CD4-positive, alpha-beta T cell treated with Interleukin-15 for 1 hour (primary cell): ENCODE results near the gene MAJIN.
A peak's percentile ranks its signal among the peaks of the same experiment; 100 is the strongest.

Source experiments
- DNase-seq: peaks from one replicate; pipeline ENCODE4 v3.0.0-alpha.2; 2020

The MAJIN gene

DNA sequence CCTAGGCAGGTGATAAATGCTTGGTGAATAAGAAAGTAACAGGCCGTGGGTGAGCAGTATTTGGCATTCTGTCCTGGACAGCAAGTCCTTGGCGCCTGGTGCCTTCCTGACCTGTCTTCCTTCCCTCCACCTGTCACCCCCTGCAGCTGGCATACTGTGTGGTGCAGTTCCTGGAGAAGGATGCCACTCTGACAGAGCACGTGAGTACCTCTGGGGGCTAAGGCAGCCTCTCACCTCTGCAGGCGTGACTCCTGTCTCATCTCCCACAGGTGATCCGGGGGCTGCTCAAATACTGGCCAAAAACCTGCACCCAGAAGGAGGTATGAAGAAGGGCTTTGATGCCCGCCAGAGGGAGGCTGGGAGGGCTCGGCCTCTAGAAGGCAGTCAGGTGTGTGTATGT, 40.6 kb downstream of the MAJIN start:
- DNase-seq: no peak

DNA sequence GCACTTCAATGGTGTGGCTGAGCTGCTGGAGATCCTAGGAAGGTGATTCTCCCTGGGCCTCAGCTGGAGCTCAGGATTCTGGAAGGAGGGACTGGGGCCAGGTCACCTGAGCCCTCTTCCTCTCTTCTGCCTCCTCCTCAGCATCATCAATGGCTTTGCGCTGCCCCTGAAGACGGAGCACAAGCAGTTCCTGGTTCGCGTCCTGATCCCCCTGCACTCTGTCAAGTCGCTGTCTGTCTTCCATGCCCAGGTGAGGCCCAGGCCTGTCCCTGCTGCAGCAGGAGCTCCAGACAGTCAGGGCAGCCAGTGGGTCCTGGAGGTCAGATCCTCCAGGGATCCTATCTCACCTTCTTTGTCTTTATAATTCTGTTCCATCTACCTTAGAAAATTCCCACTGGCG, 41.6 kb downstream of the MAJIN start:
- no peak for DNase-seq

DNA sequence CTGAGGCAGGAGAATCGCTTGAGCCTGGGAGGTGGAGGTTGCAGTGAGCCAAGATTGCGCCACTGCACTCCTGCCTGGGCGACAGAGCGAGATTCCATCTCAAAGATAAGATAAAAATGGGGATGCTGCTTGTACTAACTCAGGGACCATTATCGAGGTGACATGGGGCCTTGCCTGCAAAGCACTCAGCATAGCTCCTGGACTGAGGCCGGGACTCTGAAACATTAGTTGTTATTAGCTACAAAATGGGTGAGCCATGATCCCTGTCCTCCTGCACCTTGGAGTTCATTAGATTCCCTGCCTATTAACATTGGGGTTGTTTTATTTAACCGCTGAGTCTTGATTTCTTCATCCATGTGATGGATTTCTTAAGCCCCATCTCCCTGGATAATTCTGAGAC, 42.3 kb downstream of the MAJIN start:
- no peak for DNase-seq

DNA sequence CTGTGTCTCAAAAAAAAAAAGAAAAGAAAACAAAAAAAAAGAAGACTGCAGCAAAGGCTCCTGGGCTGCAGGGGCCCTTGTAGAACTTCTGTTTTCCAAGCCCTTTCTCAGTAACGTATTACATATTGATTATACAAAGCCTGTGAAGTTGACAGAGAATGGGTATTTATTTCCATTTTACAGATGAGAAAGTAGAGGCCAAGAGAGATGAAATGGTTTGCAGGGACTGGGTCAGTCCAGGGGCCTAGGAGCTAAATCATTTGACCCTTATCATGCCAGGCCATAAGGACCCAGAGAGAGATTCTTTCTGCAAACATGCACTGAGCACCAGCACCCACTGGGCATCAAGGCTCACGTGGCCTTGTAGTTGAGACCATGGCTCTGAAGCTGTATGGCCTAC, 43.0 kb downstream of the MAJIN start:
- no peak for DNase-seq

DNA sequence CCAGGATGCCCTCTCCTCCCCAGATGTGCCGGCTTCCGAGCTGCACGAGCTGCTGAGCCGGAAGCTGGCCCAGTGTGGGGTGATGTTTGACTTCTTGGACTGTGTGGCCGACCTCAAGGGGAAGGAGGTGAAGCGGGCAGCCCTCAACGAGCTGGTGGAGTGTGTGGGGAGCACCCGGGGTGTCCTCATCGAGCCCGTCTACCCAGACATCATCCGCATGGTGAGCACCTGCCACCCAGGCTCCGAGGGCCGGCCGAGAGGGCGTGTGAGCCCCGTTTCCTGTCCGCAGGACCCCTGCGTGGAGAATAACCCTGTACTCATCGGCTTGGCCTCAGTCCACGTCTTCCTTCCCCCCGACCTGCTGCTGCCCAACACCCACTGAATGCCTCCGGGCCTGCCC, 45.2 kb downstream of the MAJIN start:
- DNase-seq: no peak

DNA sequence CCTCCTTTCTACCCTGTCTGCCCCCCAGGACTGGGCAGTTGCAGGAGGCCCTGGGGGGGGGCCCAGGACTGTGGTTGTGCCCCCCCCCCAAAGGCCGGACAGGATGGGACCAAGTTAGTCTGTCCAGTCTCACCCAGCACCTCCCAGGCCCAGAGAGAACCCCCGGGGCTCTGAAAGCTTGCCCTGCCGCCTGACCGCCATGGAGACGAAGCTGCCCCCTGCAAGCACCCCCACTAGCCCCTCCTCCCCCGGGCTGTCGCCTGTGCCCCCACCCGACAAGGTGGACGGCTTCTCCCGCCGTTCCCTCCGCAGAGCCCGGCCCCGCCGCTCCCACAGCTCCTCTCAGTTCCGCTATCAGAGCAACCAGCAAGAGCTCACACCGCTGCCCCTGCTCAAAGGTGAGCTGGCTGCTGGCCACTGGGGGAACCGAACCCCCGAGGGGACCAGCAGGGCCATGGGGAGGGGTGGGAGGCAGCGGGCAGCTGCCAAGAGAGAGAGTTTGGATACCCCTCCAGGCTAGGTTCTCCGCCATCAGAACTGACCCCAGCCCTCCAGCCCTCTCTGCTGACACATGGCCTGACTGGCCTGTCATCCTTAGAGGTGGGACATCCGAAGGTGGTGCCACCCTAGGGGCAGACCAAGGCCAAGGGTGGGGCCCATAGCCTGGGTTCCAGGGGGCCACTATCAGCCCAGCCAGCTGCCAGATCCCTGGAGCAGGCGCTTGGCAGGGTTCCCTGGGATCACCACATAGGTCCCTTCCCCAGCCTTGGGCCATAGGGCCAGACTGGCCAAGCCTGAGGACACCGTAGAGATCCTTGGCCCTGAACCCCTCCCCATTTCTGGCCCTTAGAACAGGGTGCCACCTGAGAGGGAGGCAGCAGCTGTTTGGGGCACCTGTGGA, 46.1 kb downstream of the MAJIN start:
- no peak for DNase-seq

DNA sequence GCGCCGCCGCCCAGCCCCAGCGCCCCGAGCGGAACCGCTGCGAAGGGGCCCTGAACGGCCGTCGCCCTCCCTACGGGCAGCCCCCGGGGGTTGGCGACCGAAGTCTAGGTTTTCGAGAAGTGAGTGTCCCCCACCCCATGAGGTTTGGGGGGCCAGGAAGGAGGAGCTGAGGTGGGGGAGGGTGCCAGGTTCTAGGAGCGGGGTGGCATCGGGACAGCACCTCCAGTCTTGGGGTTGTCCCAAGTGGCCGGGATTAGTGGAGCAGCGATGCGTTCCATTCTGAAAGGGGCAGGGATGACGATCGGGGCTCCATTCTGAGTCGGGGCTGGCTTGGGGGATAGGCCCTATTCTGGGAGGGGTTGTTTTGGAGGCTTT, 47.0 kb downstream of the MAJIN start:
- no peak for DNase-seq

DNA sequence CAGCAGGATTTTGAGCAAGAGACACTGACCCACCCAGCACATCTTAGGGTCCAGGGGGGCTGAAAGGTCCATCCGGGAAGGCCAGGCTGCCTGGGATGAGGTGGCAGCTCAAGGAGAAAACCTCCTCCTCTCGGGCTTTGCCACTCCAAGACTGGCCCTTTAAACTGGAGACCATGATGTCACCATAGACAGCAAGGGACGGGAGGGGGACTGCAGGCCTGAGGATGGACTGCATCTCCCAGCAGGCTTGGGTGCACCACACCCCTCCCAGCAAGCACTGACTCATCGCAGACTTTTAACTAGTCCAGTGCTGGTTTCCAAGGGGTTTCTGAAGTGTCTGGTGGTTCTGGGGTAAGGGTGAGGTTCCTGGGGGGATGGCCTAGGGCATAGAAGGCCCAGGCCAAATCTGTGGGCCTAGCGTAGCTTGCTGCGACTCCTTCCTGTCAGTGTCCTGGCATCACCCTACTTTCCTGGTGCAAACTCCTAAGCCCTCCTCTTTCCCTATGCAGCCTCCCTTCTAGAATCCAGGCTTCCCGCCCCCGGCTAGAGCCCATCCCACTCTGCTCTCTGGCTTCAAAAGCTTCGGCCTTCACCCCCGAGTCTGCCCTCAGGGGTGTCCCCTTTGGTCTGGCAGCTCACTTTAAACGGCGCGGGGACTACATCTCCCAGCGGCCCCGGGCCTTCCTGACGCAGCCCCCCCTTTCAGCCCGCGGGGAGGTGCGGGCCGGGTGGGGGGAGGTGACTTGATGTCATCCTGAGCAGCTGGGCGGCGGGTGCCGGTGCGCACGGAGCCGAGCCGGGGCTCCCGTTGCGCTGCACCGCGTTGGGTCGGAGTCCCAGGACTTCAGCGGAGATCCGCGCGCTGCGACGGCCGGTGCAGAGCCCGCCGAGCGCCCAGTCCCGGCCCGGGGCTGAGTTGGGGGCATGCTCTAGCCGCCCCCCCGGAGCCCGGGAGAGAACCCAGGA, 47.7 kb downstream of the MAJIN start, which contains the start of gene PPP2R5B:
TSS of gene PPP2R5B (plus strand) at position 746 of the 966 bp plus-strand sequence. CDS start 1,046 bp downstream, outside the sequence.
- peak; percentile 92 for DNase-seq

DNA sequence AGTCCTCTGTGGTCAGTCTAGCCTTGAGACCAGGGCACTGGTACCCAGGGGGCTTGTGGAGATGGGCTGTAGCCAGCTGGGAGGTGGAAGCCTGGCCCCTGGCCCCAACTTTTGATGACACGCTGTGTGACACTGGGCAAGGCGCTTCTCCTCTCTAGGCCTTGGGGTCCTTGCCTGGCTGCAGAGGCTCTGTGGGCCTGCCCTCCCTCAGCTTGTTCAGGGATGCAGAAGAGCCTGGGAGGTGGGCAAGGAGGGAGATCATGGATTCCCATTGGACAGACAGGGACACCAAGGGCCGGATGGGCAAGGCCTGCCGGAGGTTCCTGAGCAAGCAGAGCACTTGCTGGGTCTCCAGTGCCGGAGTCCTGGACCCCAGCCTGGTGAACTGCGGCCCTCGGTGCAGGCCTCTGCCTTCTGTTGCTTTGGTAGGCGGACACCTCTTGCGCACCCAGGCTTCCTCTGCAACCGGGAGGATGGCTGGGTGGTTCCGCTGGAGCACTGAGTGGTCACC, 48.7 kb downstream of the MAJIN start:
- DNase-seq: no peak

DNA sequence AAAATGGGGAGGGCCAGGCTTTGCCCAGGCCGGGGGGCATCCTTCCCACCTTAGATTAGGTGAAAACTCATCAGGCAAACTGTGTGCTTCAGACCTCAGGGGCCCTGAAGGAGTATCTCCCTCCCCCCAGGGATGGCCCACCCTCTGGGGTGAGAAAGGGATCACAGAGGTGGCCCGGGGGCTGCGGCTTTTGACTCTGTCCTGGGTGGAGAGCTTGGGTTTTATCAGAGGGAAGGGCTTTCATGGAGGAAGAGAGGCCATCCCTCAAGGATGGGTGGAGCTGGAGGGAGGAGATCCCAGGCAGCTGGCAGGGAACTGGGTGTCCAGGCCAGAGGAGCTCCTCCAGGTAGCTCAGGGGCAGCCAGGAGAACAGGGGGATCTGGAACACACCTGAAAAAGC, 50.5 kb downstream of the MAJIN start:
- DNase-seq: no peak

DNA sequence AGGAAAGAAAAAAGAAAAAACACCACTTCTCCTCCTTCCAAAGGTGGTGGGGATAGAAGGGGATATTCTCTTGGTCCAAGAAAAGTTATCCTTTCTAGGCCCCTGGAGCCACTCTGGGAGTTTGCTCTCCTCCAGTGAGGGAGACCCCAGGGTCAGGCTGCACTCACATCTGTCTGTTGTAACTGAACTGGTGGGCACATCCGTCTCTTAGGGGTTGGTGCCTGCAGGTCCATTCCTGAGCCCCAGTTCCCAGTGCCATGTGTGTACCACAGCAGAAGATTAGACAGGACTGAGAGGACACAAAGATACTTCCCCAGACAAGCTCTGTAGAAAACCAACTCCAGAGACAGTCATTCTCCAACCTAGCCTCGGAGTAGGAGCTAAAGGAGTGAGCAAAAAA, 51.8 kb downstream of the MAJIN start:
- no peak for DNase-seq

DNA sequence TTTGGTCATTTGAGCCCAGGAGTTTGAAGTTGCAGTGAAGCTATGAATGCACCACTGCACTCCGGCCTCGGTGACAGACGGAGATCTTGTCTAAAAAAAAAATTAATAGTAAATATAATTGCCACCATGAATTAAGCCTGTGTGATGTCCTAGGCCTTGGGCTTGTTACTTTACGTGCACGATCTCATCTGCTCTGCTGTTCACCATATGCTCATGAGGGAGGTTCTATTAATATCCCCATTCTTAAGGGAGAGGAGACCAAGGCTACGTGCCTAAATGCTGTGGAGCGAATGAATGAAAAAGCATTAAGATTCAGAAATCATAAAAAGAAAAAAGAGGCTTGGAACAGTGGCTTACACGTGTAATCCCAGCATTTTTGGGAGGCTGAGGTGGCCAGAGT, 52.3 kb downstream of the MAJIN start:
- DNase-seq: no peak

DNA sequence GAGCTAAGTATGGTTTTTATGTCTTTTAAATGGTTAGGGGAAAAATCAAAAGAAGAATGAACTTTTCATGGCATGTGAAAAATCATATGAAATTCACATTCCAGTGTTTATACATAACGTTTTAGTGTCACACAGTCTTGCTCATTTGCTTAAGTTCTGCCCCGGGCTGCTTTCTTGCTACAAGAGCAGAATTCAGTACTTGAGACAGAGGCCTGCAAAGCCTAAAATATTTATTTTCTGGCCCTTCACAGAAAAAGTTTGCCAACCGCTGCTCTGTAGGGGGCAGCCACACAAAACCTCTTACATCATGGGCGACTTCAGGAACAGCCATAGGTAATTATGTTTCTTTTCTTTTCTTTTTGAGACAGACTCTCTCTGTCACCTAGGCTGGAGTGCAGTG, 53.9 kb downstream of the MAJIN start:
- no peak for DNase-seq

DNA sequence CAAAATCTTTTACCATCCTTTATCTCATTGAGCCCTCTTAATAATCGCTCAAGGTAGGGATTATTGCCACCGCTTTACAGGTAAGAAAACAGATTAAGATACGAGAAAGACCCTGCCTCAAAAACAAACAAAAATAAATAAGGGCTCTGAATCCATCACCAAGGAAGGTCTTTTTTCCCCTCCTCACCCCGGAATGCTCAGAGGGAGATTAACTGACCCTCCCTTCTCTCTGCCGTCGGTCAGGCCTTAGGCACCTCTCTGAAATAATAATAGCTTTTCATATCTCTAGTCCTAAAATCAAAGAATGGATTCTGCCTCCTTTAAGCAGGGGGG, 54.3 kb downstream of the MAJIN start:
- DNase-seq: no peak

DNA sequence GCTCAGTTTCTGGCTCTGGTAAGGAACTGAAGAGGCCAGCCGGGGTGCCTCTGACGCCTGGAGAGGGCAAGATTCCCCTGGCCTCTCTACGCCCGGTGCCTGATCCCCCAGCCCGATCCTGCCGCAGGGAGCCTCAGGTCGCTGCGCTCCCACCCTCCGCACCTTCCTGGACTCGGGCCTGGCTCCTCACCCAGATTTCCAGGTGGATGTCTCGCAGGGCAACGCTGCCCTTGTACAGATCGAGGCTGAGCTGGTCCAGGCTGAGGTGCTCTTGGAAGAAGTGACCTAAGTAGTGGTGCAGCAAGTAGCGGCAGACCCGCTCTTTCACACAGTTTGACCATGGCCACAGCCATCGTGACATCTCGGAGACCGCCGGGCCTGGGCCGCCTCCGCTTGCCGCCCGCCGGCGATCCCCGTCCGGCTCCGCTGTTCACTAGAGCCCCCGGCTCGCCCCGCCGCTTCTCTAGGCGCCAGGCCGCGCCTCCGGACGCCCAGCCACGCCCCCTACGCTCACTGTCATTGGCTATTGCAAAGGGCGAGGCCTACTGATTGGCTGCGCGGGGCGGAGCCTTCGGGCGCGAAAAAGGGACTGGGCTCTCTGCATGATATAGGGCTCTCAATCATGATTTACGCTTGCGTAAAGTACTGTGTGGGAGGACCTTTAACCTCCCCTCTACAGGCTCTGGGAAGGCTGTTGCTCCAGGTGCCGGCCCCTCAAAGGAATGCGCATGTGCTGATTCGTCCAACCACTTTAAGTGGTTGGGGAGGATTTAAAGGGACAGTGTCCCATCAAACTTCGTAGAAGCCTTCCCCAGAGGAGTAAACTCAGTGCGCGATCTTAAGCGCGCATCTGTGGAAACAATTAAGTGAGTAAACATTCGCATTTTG, 54.9 kb downstream of the MAJIN start, which contains the start of gene ATG2A:
TSS of gene ATG2A (minus strand) at position 435 of the 888 bp plus-strand sequence. CDS start at position 361, 74 bp downstream.
- DNase-seq: peak; percentile 99

DNA sequence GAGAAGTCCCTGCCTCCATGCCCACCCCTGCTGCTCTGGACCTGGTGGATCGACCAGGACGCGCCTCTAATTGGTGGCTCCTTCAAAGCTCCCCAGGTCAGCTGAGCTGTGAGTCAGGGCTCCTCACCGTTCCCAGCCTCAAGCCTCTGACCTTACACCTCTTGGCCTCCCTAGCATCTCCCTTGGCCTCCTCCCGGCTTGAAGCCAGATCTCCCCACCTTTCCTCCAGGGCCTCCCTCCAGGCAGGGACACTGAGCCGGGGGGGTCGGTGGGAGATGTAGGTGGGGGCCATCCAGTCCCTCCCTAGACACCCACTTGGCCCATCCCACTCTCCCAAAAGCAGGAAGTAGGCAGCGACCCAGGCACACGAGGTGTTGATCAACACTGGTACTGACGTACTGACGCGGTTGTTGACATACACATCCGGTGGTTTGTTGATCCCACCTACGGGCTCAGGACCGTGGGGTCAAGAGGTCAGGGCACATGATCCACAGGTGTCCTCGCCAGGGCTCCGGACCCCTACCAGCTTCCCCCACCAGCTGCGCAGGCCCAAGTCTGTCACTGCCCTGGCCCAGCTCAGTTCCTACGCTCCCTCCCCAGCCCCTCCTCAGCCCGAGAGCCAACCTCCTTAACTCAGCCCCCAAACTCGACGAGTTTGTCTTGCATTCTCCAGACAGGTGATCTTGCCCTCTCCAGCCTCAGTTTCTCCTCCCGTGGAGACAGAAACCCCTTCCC, 55.7 kb downstream of the MAJIN start:
- DNase-seq: peak; percentile 74

DNA sequence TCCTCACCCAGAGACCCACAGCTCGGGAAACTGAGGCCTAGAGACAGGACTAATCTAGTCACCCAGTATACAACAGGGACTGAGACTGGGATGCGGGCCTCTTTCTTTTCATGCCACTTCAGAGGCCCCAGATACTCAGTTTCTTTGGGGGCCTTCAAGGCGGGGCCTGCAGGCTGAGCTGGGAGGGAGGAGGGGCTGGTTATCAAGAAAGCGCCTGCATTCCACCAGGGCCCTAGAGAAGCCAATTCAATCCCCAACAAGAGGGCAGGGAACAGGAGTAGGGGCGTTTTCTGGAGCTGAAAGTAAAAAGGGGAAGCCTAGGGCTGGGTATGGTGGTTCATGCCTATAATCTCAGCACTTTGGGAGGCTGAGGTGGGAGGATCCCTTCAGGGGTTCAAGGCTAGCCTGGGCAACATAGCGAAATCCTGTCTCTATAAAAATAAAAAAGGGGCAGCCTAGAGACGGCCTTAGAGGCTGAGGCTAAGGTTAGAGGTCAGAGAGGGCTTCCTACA, 56.5 kb downstream of the MAJIN start:
- DNase-seq: no peak

DNA sequence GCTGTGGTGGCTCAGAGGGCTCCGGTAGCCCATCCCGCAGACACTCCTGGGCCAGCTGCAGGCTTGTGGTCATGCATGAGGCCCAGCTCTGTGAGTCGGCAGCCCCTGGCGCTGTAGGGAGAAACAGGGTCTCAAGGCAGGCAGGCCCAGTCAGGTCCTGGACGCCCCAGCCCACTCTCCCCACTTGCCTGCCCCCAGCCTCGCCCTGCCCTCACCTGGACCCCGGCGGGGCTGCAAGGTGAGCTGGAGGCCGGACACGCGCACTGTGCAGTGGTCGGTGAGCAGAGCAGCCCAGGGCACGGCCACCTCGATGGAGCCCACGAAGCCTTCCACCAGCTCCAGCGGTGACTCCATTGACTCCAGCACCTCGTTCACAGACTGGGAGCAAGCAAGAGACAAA, 57.8 kb downstream of the MAJIN start:
- no peak for DNase-seq

DNA sequence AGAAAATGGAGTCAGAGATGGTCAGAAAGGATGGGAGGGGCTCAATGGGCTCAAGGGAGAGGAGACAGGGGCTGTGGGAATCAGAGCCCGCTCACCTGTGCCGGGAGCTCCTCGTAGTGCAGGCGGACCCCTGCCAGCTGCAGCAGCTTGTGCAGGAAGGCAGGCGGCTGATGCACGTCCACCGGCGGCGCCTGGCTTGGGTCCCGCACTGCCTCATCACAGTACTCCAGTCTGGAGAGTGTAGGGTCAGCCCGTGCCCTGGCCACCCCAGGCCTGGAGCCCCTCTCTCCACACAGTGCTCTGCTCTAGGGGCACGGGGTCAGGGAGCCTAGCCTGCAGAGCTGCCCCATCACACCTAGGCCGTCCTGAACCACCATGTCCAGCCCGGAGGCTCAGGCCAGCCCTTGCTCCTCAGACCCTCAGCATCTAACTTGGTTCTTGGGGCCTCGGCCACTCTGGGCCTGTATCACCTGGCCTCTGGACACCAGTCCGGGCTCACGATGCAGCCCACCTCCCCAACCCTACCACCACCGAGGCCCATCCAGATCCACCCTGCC, 58.7 kb downstream of the MAJIN start:
- no peak for DNase-seq

DNA sequence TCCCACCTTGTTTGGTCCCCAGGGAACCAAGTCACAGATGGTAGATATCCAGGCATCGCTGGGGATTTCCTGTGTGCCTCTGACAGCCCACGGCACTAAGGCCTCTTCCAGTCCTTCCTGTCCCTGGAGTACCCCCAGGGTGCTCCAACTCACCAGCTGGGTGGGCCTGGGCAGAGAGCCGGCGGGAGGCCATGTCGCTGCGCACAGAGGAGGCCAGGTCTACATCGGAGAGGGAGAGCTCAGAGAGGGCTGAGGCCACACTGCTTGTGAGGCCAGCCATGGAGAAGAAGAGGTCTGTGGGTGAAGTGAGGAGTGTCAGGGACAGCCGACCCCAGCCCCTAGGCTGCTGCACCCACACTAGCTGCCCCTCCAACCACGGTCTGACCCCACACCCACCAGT, 60.2 kb downstream of the MAJIN start:
- no peak for DNase-seq

DNA sequence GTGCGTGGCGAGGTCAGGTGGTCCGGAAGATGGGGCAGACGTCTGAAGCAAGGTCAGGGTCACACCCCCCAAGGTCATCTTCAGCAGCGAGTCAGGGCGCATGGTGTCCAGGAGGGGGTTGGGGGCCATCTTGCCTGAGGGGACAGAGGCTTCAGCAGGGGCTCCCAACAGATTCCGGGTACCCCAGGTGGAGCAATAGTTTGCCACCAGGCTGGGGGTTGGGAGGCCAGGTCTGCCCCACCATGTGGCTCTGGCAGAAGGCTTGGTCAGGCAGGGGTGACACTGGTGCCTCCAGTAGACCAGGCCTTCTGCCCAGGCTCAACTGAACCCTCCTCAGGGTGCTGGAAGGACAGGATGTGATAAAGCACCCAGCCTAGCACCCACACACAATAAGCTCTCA, 60.8 kb downstream of the MAJIN start:
- no peak for DNase-seq
